Occipital lobe (tissue), 2 donors: ENCODE data around the gene DDOST. TPM values are rescaled to one million over a fixed set of nuclear protein-coding genes. Genes with fewer than 3 reads are reported as not detected.
"Not testable (repeated sequence)": the region's sequence is repeated elsewhere in the genome, so short reads cannot be mapped to it uniquely, and the experiment has no call there.

Source experiments
- DNase-seq: peaks from one replicate; lab custom pipeline; 2025; lab: John Stamatoyannopoulos, UW
- total RNA-seq: library from RNA; depleted of rRNA; stranded (reverse); fragments of >200 nt; gene quantifications from one replicate; pipeline ENCODE4 v1.2.3, GENCODE V29; 2014

Gene DDOST
- total RNA-seq, 1 donor from 2014 or later, result 90.0 TPM

DNA sequence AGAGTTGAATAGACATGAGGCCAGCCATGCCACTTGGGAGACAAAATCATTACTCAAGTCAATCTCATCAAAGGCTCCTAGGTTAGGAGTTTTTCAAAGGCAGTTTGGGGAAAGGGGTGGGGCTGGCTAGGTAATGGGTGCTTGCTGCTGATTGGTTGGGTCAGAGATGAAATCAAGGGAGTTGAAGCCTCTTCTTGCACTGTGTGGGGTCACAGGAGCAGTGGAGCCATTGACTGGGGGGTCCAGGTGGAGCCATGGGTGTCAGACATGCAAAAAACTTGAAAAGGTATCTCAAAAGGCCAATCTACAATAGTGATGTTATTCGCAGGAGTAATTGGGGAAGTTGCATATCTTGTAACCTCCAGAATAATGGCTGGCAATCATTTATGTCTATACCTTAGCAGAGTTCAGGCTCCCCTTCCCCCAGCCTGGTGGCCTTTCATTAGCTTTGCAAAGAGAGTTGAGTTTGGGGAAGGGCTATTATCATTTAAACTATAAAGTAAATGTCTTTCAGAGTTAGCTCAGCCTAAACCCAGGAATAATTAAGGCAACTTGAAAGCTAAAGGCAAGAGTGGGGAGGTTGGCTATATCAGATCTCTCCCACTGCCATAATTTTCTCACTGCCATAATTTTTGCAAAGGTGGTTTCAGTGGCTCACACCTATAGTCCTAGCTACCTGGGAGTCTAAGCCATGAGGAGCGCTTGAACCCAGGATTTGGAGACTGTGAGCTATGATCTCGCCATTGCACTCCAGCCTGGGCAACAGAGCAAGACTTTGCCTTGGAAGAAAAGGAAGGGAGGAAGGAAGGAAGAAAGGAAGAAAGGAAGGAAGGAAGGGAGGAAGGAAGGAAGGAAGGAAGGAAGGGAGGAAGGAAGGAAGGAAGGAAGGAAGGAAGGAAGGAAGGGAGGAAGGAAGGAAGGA lies 35.7 kb downstream of the DDOST start:
- no peak for DNase-seq

DNA sequence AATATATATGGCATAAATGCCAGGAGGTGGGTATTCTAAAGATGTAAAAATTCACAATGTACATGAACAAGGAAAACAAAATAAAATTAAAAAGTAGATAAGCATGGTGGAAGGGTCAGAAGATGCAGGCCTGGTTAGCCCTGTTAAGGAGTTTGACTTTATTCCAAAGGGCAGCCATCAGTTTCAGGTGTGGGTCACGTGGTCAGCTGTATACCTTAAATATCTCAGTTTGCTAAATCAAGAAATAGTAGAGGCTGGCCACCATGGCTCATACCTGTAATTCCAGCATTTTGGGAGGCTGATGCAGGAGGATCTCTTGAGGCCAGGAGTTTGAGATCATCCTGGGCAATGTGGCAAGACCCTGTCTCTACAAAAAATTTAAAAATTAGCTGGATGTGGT lies 36.5 kb downstream of the DDOST start:
- no peak for DNase-seq

DNA sequence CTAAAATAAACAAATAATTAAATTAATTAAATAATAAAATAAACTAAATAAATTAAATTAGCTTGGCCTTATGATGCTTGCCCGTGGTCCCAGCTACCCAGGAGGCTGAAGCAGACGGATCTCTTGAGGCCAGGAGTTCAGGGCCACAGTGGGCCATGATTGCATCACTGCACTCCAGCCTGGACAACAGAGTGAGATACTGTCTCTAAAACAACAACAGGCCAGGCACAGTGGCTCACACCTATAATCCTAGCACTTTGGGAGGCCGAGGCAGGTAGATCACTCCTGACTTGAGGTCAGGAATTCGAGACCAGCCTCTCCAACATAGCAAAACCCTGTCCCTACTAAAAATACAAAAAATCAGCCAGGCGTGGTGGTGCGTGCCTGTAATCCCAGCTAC lies 40.2 kb downstream of the DDOST start:
- no peak for DNase-seq

DNA sequence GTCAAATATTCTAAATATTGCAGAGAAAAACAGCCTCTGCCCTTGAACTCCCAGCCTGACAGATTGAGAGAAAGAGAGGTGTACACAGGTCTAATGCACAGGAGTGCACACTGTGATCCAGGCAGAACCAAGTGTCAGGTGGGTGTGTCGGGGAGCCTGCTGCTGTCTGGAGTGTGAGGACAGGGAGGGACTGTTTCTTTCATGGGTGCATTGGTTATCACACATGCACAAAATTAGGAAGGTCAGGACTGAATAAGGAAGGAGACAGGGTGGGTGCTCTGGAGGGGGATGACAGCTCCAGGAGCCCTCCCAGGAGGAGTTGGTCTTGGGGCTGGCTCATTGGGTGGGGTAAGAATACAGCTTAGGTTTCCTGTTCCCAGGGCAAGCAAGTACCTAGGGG lies 41.2 kb downstream of the DDOST start:
- DNase-seq, result no peak

DNA sequence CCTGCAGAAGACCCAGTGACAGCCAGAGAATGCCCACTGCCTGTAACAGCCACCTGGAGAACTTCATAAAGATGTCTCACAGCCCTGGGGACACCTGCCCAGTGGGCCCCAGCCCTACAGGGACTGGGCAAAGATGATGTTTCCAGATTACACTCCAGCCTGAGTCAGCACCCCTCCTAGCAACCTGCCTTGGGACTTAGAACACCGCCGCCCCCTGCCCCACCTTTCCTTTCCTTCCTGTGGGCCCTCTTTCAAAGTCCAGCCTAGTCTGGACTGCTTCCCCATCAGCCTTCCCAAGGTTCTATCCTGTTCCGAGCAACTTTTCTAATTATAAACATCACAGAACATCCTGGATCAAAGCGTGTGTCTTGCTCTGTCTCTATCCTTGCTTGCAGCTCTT lies 42.6 kb downstream of the DDOST start:
- DNase-seq, result no peak

DNA sequence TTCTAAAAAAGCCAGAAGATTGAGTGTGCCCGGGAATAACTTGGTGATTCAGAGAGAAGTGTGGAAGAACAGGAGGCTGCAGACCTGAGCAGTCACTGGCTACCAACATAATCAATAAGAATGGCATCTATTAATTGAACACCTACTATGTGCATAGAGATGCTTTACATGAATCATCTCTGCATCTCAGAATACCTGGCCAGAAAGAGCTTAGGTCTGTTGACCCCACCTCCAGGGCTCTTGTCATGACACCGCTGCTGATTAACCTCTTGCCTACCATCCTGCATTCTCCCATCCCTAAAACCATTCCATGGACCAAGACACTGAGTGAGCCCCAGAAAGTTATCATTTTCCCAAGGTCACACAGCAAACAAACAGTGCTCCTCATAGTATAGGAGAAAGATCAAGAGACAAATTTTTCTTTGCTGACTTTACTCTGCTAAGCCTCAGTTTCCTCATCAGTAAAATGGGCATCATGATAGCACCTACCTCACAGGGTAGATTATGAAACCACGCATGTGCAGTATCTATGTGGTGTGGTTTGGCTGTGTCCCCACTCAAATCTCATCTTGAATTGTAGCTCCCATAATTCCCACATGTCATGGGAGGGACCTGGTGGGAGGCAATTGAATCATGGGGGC lies 44.2 kb downstream of the DDOST start:
- DNase-seq, result no peak

DNA sequence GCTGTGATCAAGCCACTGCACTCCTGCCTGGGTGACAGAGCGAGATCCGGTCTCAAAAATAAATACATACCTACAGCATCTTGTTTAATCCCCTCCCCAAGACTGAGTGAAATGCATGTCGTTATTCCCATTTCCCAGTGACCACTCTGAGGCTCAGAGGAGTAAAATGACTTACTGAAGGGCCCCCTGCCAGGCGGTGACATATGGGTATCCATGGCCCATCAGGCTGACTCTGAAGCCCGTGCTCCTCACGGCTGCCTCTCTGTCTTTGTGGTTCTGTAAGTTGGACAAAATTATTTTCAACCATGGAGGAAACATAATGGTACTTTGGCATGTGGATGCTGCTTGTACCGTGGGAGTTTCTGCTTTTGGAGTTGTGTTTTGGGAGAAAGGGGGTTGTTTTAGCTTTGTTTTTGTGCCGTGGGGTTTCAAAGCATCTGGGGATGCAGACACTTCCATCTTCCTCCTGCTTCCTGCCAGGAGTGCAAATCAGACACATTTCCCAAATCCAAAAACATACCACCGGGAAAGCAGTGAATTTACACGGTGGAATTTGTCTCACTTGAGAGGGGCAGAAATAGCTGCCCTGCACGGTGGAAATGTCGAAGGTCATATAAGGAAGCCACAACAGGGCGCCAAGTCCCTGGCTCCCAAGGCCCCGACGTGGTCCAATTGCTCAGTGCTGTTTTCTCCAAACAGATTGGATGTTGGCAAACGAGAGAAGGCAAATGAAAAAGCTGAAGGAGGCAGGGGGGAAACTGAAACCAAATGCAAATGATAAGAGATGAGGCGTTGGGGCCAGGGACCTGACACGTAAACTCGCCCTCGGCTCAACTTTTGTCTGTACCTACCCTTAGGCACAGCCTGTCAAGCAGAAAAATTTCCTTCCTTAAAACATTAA lies 45.0 kb downstream of the DDOST start:
- no peak for DNase-seq

DNA sequence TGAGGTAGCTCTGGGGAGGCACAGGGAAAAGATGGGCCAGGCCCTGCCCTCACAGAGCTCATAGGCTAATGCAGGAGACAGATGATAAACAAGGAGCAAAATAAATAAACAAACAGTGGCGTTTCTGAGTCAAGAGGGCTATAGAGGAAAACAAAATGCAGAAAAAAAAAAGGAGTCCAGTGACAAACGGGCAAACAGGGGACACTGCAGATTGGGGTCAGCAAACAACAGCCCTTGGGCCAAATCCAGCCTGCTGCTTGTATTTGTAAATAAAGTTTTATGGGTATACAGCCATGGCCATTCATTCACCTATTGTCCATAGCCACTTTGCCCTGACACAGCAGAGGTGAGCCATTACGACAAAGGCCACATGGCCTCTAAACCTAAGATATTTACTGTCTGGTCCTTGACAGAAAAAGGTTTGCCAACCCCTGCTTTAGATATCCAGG lies 47.0 kb downstream of the DDOST start:
- no peak for DNase-seq

DNA sequence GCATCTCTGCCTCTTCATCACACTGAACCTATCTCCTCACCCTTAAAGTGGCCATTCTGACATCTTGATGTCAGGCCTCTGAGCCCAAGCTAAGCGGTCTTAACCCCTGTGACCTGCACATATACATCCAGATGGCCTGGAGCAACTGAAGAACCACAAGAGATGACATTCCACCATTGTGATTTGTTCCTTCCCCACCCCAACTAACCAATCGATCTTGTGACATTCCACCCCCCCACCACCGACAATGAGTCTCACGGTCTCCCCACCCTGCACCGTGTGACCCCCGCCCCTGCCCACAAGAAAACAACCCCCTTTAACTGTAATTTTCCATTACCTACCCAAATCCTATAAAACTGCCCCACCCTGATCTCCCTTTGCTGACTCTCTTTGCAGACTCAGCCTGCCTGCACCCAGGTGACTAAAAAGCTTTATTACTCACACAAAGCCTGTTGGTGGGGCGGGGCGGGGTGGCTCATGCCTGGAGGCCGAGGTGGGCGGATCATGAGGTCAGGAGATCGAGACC lies 48.9 kb downstream of the DDOST start:
- DNase-seq, result no peak

DNA sequence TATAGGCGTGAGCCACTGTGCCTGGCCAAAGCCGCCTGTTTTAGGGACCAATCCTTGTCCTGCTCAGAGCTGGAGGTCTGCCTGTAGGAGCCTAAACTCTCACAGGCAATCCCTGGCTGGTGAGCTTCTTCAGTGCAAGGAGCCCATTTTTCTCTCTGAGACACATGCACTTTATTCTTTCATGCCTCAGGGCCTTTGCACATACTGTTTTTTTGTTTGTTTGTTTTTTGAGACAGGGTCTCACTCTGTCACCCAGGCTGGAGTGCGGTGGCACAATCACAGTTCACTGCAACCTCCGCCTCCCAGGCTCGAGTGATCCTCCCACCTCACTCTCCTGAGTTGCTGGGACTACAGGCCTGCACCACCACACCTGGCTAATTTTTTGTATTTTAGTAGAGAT lies 49.5 kb downstream of the DDOST start:
- DNase-seq, result no peak

DNA sequence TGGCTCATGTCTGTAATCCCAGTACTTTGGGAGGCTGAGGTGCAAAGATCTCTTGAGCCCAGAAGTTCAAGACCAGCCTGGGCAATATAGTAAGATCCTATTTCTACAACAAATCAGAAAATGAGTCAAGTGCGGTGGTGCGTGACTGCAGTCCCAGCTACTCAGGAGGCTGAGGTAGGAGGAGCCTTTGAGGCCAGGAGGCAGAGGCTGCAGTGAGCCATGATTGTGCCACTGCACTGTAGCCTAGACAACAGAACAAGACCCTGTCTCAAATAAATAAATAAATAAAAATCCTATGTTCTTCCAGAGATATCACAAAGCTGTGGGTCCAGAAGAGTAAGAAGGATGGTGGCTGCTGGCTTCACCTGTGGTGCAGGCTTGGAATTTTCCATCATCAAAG lies 50.2 kb downstream of the DDOST start:
- no peak for DNase-seq

DNA sequence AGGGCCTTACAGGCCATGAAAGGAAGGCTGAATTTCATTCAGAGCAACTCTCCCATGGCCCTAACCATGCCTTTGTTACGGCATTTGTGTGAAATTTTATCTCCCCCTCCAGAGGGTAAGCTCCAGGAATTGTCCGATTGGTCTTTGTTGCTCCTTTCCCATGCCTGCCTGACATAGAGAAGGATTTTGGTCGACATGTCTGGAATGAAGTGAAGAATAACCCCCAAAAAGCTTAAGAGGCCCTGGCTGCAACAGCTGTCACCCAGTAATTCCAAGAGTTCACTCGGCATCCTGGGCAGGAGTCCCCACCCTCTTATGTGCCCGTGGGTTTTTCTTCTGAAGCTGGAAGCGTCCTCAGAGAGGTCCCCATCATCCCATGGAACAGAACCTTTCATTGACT lies 51.6 kb downstream of the DDOST start:
- no peak for DNase-seq

DNA sequence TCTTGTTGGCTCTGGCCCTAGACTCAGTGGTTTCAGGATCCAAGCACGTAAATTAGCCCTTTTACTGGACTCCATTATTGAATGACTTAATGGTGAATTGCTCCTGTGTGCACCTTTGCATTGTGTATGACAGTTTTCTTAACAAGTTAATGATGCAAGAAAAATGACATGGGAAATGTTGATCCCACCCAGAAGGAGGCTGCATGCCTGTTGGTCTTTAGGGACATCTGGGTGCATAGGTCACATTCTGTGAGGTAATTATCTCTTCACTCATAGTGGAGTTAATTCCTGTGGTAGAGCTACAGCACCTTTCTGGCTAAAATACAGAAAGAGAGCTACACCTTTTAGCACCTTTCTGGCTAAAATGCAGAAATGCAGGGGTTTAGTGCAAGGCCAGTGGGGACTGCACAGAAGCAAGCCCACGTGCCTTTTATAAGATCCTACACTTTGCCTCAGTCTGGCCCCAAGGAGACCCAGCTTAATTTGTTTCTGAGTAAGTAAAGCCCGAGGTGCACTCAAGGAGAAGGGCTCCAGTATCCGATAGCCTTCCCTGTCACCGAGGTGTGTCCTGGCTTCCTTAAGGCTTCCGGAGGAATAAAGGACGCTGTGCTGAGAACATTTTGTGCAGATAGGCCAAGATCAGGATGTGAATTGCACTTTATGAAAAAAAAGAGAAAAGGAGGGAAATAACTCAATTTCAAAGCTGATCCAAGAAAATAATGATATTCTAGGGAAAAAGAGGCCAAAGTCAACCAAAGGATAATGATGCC lies 54.2 kb downstream of the DDOST start:
- not testable (repeated sequence) for DNase-seq

DNA sequence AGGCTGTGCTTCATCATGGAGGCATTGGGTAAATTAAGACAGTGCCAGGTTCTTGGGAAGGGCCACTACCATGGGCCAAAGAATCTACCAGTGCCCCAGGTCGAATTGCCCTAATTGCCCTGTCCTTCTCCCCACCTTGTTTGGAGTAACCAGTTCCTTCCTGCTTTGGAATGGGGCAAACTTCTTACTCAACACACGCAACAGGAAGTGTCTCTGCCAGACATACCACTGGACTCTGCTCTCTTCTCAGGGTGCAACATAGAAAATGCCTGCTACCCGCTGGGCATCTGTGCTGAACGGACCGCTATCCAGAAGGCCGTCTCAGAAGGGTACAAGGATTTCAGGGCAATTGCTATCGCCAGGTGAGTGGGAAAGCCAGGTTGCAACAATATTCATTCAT lies 56.5 kb downstream of the DDOST start:
- DNase-seq, result no peak

DNA sequence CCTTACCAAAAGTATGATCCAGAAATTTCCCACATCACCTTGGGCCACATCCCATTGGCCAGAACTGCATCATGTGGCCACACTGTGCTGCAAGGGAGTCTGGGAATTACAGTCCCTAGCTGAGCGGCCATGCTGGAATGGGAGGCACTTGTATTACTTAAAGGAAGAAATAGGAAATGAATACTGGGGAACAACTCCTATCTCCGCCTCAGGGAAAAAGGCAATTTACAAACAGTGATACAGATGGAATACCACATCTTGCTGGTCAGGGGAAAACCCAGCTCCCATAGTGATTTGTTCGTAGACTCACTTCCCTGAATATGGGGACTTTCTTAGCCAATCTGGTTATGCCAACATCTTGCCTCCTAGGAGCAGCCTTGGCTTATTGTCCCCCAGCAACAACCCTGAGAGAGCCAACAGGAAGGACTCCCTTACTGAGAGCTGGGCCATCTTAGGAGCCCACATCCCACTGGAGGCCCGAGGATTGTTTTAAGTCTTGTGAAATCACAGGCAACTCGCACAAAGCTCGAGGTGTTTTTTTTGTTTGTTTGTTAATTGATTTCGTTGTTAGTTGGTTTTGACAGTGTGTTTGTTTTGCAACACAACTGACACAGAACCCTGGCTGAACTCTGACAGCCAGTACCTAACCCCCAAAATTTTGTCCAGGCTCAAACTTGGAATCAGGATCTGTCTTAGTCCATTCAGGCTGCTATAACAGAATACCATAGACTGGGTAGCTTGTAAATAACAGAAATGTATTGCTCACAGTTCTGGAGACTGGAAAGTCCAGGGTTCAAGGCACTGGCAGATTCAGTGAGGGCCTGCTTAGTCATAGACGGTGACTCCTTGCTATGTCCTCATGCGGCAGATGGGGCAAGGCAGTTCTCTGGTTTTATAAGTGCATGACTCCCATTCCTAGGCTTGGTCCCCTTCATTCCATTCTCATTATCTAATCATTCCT lies 57.4 kb downstream of the DDOST start:
- DNase-seq, result no peak

DNA sequence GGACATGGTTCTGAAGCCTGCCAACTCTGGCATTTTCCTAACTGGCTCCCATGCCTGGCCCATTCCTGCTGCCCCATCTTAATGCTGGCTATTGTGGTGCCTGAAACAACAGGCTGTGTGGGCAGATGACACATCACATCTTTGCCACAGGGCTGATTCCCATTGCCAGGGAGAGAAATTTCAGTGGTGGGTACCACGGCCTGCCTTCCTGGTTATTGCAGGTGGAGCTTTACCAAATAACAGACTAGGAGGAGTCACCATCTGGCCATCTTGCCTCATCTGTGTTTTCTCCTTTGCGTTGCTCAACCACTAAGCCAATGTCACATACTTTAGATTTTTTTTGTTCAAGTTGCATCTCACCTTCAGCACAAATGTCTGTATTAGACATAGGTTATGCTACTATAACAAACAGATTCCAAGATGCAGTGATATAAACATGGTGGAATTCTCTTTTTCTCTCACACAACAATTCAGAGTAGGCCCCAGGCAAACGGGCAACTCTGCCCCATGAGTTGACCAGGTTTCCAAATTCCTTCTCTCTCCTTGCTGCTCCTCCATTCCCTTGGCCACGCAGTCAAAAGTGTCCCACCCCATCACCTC lies 58.2 kb downstream of the DDOST start:
- DNase-seq, result no peak
